Renal cortex interstitium (tissue), 11 donors: ENCODE measurements around the gene ITPK1. TPM values are rescaled to one million over a fixed set of nuclear protein-coding genes. Genes with fewer than 3 reads are reported as not detected.

ENCODE experiments used
- DNase-seq, 11 donors: peaks; one replicate each; pipeline ENCODE4 v3.0.0-alpha.2; 2013; ENCODE audit warnings: low read depth in 9 of 11, low spot score in 4 of 11; ENCODE audit errors: extremely low read depth in 1 of 11
- polyA plus RNA-seq, 3 donors: library from polyadenylated mRNA; unstranded; fragments of 120-200 nt; gene quantifications; one replicate each; pipeline ENCODE4 v1.2.1, GENCODE V29; 2013; ENCODE audit not compliant: insufficient read length in 3 of 3

ITPK1 gene
- polyA plus RNA-seq, 3 donors = 27.5 to 40.5 (median 33.0) TPM

GRCh38 chr14:93092606-93093556 is 22.8 kb downstream of the ITPK1 start:
- DNase-seq = no peak

DNA sequence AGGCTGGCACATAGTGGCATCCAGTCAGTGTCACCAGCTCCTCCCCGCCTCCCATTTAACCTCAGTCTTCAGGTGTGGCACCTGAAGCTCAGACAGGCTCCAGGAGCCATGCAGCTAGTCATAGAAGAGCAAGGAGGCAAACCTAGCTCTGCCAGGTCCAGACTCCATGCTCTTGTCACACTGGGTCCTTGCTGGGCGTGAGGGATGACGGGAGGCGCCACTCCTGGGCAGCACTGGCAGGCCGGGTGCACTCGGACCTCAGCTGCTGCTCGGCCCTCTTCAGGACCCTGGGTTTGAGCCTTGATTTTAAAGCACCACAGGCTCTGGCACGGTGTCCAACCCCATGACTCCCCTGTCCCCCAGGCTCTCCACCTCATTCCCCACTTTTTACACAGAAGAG is 24.1 kb downstream of the ITPK1 start:
- DNase-seq = no peak

- DNase-seq = no peak
These were observed 24.7 kb downstream of the ITPK1 start for GRCh38 chr14:93090826-93091555.

GRCh38 chr14:93089521-93090269 is 26.0 kb downstream of the ITPK1 start:
- no peak for DNase-seq

- no peak for DNase-seq
These were observed 29.2 kb downstream of the ITPK1 start for GRCh38 chr14:93086441-93087055.

DNA sequence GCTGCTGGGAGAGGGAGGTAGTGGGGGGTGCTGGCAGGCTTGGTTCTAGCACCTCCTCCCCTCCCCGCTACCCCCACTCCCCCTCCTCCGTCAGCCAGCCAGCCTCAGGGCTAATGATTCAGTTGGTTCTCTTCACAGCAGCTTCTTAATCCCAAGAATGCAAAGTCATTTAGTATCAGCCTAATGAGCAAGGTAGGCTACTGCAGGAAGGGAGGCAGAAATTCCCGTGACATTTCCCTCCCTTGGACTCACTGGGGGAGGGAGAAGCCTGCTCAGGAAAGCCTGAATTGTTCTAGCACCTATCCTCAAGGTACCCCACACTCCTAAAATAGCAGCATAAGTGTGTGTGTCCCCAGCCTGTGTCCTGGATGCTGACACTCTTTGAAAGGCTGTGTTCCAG is 29.8 kb downstream of the ITPK1 start:
- DNase-seq = peak in 2 of 11 donors; percentile 34 to 45

DNA sequence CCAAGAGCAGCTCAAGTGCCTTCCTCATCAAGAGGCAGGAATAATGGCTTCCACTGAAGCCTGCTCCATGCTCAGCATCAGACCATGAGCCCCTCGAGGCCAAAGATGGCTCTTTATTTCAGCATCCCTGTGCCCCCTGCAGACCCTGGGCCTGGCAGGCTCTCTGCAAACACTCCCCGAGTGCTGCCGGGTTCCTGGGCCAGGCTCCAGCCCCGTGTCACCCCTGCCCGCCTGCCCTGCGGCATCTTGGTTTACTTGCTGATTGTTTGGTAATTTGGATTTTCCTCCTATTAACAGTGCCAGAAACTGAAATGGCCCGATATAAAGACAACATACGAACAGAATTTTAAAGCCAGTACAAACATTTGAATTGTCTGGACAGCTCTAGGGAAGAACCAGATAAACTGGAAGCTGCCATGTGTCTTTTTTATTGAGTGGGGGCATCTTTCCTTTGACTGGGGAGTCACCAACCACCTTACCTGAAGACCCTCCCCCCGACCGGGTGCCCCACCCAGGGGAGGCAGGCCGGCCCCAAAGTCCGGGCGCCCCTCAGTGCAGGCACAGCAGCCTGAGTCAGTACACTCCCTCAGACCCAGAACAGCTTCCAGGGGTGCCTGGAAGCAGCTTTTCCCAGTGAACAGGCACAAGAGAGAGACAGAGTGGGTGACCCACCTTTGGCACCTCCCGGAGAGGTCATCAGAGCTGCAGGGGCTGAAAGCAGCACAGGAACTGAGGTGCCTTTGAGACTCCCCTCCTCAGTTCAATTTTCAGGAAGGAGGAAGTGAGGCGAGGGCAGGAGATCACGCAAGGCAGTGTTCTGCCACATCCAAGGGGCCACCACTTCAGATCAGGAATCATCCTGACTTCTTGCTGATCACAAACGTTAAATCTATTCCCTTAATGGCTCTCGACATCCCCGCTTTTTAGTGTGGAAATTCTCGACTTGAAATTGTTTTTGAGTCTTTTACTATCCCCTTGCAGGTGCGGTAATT is 30.6 kb downstream of the ITPK1 start:
- no peak for DNase-seq

- no peak for DNase-seq
These were observed 31.3 kb downstream of the ITPK1 start for GRCh38 chr14:93084402-93084801.

- DNase-seq = no peak
These were observed 31.8 kb downstream of the ITPK1 start for GRCh38 chr14:93083917-93084316.

GRCh38 chr14:93082576-93083001 is 33.1 kb downstream of the ITPK1 start:
- no peak for DNase-seq

GRCh38 chr14:93081876-93082570 is 33.7 kb downstream of the ITPK1 start:
- DNase-seq = no peak

DNA sequence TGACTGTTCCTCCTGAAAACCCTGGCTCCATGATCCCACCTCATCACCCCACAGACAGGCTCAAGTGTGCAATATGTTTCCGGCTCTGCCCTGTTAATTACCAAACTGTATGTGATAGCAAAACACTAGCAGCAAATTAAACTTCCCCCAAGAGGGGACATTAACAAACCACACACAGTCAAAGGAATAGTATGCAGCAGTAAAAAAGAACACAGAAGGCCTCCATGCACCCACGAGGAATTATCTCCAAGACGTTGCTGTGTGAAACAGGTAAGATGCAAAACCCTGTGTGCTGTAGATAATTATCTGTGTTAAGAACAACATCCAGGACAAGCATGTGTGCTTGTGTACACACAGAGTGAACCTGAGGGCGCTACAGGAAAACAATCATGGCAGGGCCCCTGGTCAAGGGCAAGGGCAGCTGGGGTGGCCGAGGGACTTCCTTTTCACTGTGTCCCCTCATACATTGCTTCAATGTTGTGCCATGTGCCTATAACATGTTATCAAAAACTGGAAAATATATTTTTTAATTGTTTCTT is 35.8 kb downstream of the ITPK1 start:
- DNase-seq = no peak

- no peak for DNase-seq
These were observed 36.4 kb downstream of the ITPK1 start for GRCh38 chr14:93079321-93079720.

DNA sequence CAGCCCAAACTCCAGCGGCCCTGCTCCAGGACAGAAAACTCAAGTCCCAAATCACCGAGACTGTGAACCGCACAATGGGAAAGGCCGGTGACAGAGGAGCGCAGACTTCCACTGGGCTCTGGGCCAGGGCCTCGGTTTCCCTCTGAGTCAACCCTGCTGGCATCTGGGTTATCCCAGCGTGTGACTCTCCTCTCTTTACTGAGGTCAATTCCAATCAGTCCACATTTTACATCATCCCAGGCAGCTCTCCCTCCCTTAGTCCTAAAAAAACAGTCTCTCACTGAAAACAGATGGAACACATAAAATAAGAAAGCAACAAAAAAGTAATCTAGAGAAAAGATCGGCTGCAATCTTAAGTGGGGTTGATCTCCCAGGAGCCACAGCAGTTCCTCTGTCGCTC is 36.9 kb downstream of the ITPK1 start:
- DNase-seq = no peak

DNA sequence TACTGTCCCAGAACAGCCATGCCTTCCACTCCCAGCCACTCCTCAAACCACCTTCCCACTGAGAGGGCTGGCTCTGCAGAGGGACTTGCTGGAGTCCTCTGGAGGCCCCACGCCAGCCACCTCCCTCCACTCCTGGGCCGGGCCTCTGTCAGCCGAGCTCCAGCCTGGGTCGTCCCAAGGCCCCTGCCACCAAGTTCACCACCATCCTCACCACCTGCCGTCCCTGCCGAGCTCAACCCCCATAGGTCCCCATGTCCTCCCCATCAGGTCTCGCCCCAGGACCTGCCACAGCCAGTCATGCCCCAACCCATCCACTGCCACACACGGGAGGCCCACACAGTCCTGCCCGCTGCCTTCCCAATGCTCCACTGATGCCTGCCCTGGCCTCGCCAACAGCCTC is 39.0 kb downstream of the ITPK1 start:
- DNase-seq = no peak

DNA sequence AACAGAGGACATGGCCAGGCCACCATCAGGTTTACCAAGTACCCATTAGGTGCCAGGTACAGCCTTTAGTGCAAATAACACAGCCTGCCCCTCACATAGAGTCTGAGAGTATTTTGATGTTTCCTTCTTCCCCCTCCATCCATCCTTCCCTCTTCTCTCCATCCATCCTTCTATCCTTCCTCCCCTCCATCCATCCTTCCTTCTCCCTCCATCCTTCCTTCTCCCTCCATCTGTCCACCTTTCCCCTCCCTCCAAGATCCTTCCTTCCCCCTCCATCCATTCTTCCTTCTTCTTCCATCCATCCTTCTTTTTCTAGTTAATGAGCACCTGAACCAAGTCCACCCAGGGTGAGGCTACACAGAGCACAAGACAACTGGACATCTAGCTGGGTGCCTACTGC is 39.8 kb downstream of the ITPK1 start:
- no peak for DNase-seq
